ENCODE data around the gene PATJ.

PATJ gene

GRCh38 chr1:62037274-62037673, 295.0 kb downstream of the PATJ start:
- no peaks in the 10 kb centered on the region for H3K27me3 ChIP-seq (ENCODE audit: insufficient read depth, low read length, poor library complexity)
- H3K4me1 ChIP-seq (ENCODE audit: insufficient read depth, low read length), result no peaks in the 10 kb centered on the region
- no peaks in the 10 kb centered on the region for H3K79me2 ChIP-seq (ENCODE audit: insufficient read depth, low read length)
- H3K9me3 ChIP-seq (ENCODE audit: insufficient read depth, low read length, severe bottlenecking), result no peaks in the 10 kb centered on the region
- TF ChIP-seq EZH2 (IDR thresholded peaks at IDR 0.05; ENCODE audit: borderline replicate concordance, low read depth, low read length, severe bottlenecking) (no peak), CTCF (IDR thresholded peaks at IDR 0.05; ENCODE audit: borderline replicate concordance, extremely low read depth, low read length, poor library complexity, severe bottlenecking) (no peak)
- no peak overlapping the region for H2AFZ ChIP-seq (ENCODE audit: low read depth, low read length)
- no peaks in the 10 kb centered on the region for H4K20me1 ChIP-seq (ENCODE audit: insufficient read depth, low read length)
- ATAC-seq (ENCODE audit: insufficient read depth, low read depth) (no peak), DNase-seq (no peak)
- no peak overlapping the region for H3K9ac ChIP-seq (ENCODE audit: low read depth, low read length)
- no peak overlapping the region for H3K4me3 ChIP-seq (ENCODE audit: low read depth in 1 of 2, low read length in 2 of 2)
- H3K4me2 ChIP-seq (ENCODE audit: insufficient read depth, low read length), result no peak overlapping the region
- no peaks in the 10 kb centered on the region for H3K36me3 ChIP-seq (ENCODE audit: insufficient read depth, low read length)
- no peak overlapping the region for H3K27ac ChIP-seq (ENCODE audit: low read length)

GRCh38 chr1:62038594-62039284, 296.5 kb downstream of the PATJ start:
- Histone ChIP-seq H4K20me1 (ENCODE audit: insufficient read depth, low read length) (no peaks in the 10 kb centered on the region), H3K4me3 (ENCODE audit: low read depth in 1 of 2, low read length in 2 of 2) (no peak overlapping the region), H3K9me3 (ENCODE audit: insufficient read depth, low read length, severe bottlenecking) (no peaks in the 10 kb centered on the region), H3K27me3 (ENCODE audit: insufficient read depth, low read length, poor library complexity) (no peaks in the 10 kb centered on the region), H3K9ac (ENCODE audit: low read depth, low read length) (no peak overlapping the region), H3K27ac (ENCODE audit: low read length) (no peak overlapping the region), H2AFZ (ENCODE audit: low read depth, low read length) (no peak overlapping the region), H3K36me3 (ENCODE audit: insufficient read depth, low read length) (no peaks in the 10 kb centered on the region), H3K79me2 (ENCODE audit: insufficient read depth, low read length) (no peaks in the 10 kb centered on the region), H3K4me2 (ENCODE audit: insufficient read depth, low read length) (no peak overlapping the region), H3K4me1 (ENCODE audit: insufficient read depth, low read length) (no peaks in the 10 kb centered on the region)
- no peak; the same call in 2 of the 3 replicates for ATAC-seq (ENCODE audit: insufficient read depth, low read depth)
- TF ChIP-seq CTCF (IDR thresholded peaks at IDR 0.05; ENCODE audit: borderline replicate concordance, extremely low read depth, low read length, poor library complexity, severe bottlenecking) (no peak), EZH2 (IDR thresholded peaks at IDR 0.05; ENCODE audit: borderline replicate concordance, low read depth, low read length, severe bottlenecking) (no peak)
- DNase-seq, result no peak

GRCh38 chr1:62040450-62040849, 298.2 kb downstream of the PATJ start:
- Histone ChIP-seq H3K4me2 (ENCODE audit: insufficient read depth, low read length) (no peak overlapping the region), H3K36me3 (ENCODE audit: insufficient read depth, low read length) (no peaks in the 10 kb centered on the region), H4K20me1 (ENCODE audit: insufficient read depth, low read length) (no peaks in the 10 kb centered on the region), H3K79me2 (ENCODE audit: insufficient read depth, low read length) (no peaks in the 10 kb centered on the region), H3K9me3 (ENCODE audit: insufficient read depth, low read length, severe bottlenecking) (no peaks in the 10 kb centered on the region), H2AFZ (ENCODE audit: low read depth, low read length) (no peak overlapping the region), H3K27me3 (ENCODE audit: insufficient read depth, low read length, poor library complexity) (peaks cover 5% of the 10 kb centered on the region), H3K4me3 (ENCODE audit: low read depth in 1 of 2, low read length in 2 of 2) (no peak overlapping the region), H3K4me1 (ENCODE audit: insufficient read depth, low read length) (no peaks in the 10 kb centered on the region), H3K9ac (ENCODE audit: low read depth, low read length) (no peak overlapping the region), H3K27ac (ENCODE audit: low read length) (no peak overlapping the region)
- TF ChIP-seq CTCF (IDR thresholded peaks at IDR 0.05; ENCODE audit: borderline replicate concordance, extremely low read depth, low read length, poor library complexity, severe bottlenecking) (no peak), EZH2 (IDR thresholded peaks at IDR 0.05; ENCODE audit: borderline replicate concordance, low read depth, low read length, severe bottlenecking) (no peak)
- DNase-seq (no peak), ATAC-seq (ENCODE audit: insufficient read depth, low read depth) (no peak)

Measured in DND-41 (cell line).